Measurements from ENCODE around the gene SPON1.

- TF ChIP-seq CTCF (IDR thresholded peaks at IDR 0.05) (no peak), PHF8 (IDR thresholded peaks at IDR 0.05; ENCODE audit: borderline replicate concordance, low read depth) (no peak)
Measured at GRCh38 chr11:14237444-14237961, 275.0 kb downstream of the SPON1 start.

All from A549 (cell line).